ENCODE data around the gene KCND2.

The KCND2 gene

DNA sequence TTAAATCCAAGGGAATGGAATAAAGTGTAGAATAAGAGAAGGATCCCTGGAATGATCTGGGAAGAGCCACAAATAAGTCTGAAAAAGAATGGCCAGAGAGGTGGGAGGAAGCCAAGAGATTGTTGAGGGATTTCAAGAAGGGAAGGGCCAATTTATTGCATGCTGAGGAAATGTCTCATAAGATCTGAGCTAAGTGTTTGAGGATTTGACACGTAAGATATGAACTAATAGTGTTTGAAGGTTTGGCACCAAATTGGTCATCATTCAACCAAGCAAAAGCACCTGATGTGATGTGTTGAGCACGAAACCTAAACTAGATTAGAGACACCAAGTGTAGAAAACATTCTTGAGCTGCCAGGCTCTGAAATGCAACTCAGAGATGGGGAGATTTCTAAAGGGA lies 487.1 kb downstream of the KCND2 start:
- no peak overlapping the region for H2BK120ac ChIP-seq (ENCODE audit: low read depth, low read length)
- H2BK5ac ChIP-seq (ENCODE audit: low read length): no peak overlapping the region
- H3K27me3 ChIP-seq (ENCODE audit: control insufficient read depth in 3 of 3, insufficient read depth in 3 of 3, low read depth in 1 of 3, low read length in 3 of 3): no peaks in the 10 kb centered on the region
- H4K8ac ChIP-seq (ENCODE audit: low read depth, low read length): no peak overlapping the region
- H3K9ac ChIP-seq (ENCODE audit: low read depth, low read length, poor library complexity): no peak overlapping the region
- no peak overlapping the region for H3K4me3 ChIP-seq (ENCODE audit: low read length in 2 of 2)
- no peak overlapping the region for H2AK5ac ChIP-seq (ENCODE audit: low read depth, low read length)
- H3K9me3 ChIP-seq (replicated peaks in 1 of 2; ENCODE audit: control insufficient read depth in 2 of 2, insufficient read depth in 1 of 2, low read depth in 1 of 2, low read length in 2 of 2): no peaks in the 10 kb centered on the region
- H3K18ac ChIP-seq (ENCODE audit: low read length): no peak overlapping the region
- no CpG with 5 or more reads among the region's 2 CpGs for WGBS, 2 donors (ENCODE audit: extremely low coverage in 2 of 2, insufficient read length in 2 of 2, insufficient replicate concordance in 1 of 2)
- no peak overlapping the region for H3K23ac ChIP-seq (ENCODE audit: low read depth, low read length, poor library complexity)
- no peaks in the 10 kb centered on the region for H3K79me1 ChIP-seq (ENCODE audit: low read depth, low read length)
- no peak overlapping the region for H3K4ac ChIP-seq (ENCODE audit: low read length)
- no peaks in the 10 kb centered on the region for H3K4me1 ChIP-seq (ENCODE audit: control insufficient read depth in 2 of 2, insufficient read depth in 1 of 2, low read depth in 1 of 2, low read length in 2 of 2)
- no peak overlapping the region for H3K14ac ChIP-seq (ENCODE audit: low read length)
- H4K91ac ChIP-seq (ENCODE audit: low read depth, low read length, poor library complexity): no peak overlapping the region
- H2BK12ac ChIP-seq (ENCODE audit: low read length): no peak overlapping the region
- H3K4me2 ChIP-seq (ENCODE audit: insufficient read depth, low read length, poor library complexity, severe bottlenecking): no peak overlapping the region
- no peak overlapping the region for H2BK15ac ChIP-seq (ENCODE audit: low read length)
- no peaks in the 10 kb centered on the region for H3K36me3 ChIP-seq (replicated peaks in 1 of 2; ENCODE audit: control insufficient read depth in 2 of 2, insufficient read depth in 2 of 2, low read length in 2 of 2)
- DNase-seq (ENCODE audit: low spot score): no peak
- no peak overlapping the region for H3K27ac ChIP-seq (replicated peaks; ENCODE audit: low read length)
- H2AFZ ChIP-seq (ENCODE audit: low read length): no peak overlapping the region

DNA sequence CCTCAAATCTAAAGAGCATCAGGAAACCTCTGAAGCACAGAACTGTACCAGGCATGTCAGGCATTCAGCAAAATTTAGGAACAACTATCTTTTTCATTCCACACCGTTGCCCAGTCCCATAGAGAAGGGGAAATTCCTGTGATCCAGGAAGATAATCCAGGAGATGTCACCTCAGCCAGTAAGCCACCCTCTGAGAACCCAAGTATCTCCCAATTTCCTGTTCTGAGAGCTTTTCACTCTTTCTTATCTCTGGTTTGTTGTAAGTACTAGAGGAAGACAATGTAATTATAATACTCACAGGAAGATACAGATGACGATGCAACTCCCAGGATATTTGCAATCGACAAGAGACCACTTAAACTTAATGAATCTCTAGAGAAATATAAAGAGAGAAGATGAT lies 487.9 kb downstream of the KCND2 start:
- Histone ChIP-seq H3K23ac (ENCODE audit: low read depth, low read length, poor library complexity) (no peak overlapping the region), H2BK5ac (ENCODE audit: low read length) (no peak overlapping the region), H3K36me3 (replicated peaks in 1 of 2; ENCODE audit: control insufficient read depth in 2 of 2, insufficient read depth in 2 of 2, low read length in 2 of 2) (no peaks in the 10 kb centered on the region), H3K4me2 (ENCODE audit: insufficient read depth, low read length, poor library complexity, severe bottlenecking) (no peak overlapping the region), H2AFZ (ENCODE audit: low read length) (peak overlapping the region; percentile 48), H4K91ac (ENCODE audit: low read depth, low read length, poor library complexity) (no peak overlapping the region), H3K18ac (ENCODE audit: low read length) (no peak overlapping the region), H3K9ac (ENCODE audit: low read depth, low read length, poor library complexity) (no peak overlapping the region), H3K27ac (replicated peaks; ENCODE audit: low read length) (no peak overlapping the region), H3K27me3 (ENCODE audit: control insufficient read depth in 3 of 3, insufficient read depth in 3 of 3, low read depth in 1 of 3, low read length in 3 of 3) (no peaks in the 10 kb centered on the region), H3K79me1 (ENCODE audit: low read depth, low read length) (no peaks in the 10 kb centered on the region), H3K14ac (ENCODE audit: low read length) (no peak overlapping the region), H4K8ac (ENCODE audit: low read depth, low read length) (no peak overlapping the region), H2AK5ac (ENCODE audit: low read depth, low read length) (no peak overlapping the region), H3K9me3 (replicated peaks in 1 of 2; ENCODE audit: control insufficient read depth in 2 of 2, insufficient read depth in 1 of 2, low read depth in 1 of 2, low read length in 2 of 2) (no peaks in the 10 kb centered on the region), H3K4me1 (ENCODE audit: control insufficient read depth in 2 of 2, insufficient read depth in 1 of 2, low read depth in 1 of 2, low read length in 2 of 2) (no peaks in the 10 kb centered on the region), H3K4ac (ENCODE audit: low read length) (no peak overlapping the region), H2BK120ac (ENCODE audit: low read depth, low read length) (no peak overlapping the region), H3K4me3 (ENCODE audit: low read length in 2 of 2) (no peak overlapping the region), H2BK12ac (ENCODE audit: low read length) (no peak overlapping the region), H2BK15ac (ENCODE audit: low read length) (no peak overlapping the region)
- no peak for DNase-seq (ENCODE audit: low spot score)
- no CpG with 5 or more reads among the region's 3 CpGs for WGBS, 2 donors (ENCODE audit: extremely low coverage in 2 of 2, insufficient read length in 2 of 2, insufficient replicate concordance in 1 of 2)

DNA sequence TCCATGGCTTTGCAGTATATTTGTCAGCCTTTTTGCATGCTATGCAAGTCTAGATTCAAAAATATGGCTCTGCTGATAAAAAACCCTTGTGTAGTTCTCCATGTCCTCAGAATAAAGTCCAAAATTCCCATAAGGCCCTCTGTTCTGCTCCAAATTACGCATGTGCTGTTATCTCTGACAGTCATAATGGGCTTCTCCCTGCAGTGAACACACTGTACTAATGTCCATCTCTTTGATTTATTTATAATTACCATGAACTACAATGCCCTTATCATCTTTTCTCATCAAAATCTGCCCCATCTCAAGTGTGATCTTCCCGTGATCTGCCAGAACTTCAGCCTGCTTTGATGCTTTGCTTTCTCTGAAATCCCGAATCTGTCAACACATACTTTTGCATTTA lies 497.2 kb downstream of the KCND2 start:
- Histone ChIP-seq H3K23ac (ENCODE audit: low read depth, low read length, poor library complexity) (no peak overlapping the region), H2BK120ac (ENCODE audit: low read depth, low read length) (no peak overlapping the region), H4K91ac (ENCODE audit: low read depth, low read length, poor library complexity) (no peak overlapping the region), H3K4ac (ENCODE audit: low read length) (no peak overlapping the region), H2BK15ac (ENCODE audit: low read length) (no peak overlapping the region), H3K4me3 (ENCODE audit: low read length in 2 of 2) (no peak overlapping the region), H3K9ac (ENCODE audit: low read depth, low read length, poor library complexity) (no peak overlapping the region), H3K4me1 (ENCODE audit: control insufficient read depth in 2 of 2, insufficient read depth in 1 of 2, low read depth in 1 of 2, low read length in 2 of 2) (peaks cover 0 to 2% of the 10 kb centered on the region in 2 donors), H2AFZ (ENCODE audit: low read length) (no peak overlapping the region), H3K4me2 (ENCODE audit: insufficient read depth, low read length, poor library complexity, severe bottlenecking) (no peak overlapping the region), H3K9me3 (replicated peaks in 1 of 2; ENCODE audit: control insufficient read depth in 2 of 2, insufficient read depth in 1 of 2, low read depth in 1 of 2, low read length in 2 of 2) (no peaks in the 10 kb centered on the region), H2AK5ac (ENCODE audit: low read depth, low read length) (no peak overlapping the region), H2BK5ac (ENCODE audit: low read length) (no peak overlapping the region), H3K36me3 (replicated peaks in 1 of 2; ENCODE audit: control insufficient read depth in 2 of 2, insufficient read depth in 2 of 2, low read length in 2 of 2) (no peaks in the 10 kb centered on the region), H3K18ac (ENCODE audit: low read length) (no peak overlapping the region), H3K14ac (ENCODE audit: low read length) (no peak overlapping the region), H3K27ac (replicated peaks; ENCODE audit: low read length) (no peak overlapping the region), H3K27me3 (ENCODE audit: control insufficient read depth in 3 of 3, insufficient read depth in 3 of 3, low read depth in 1 of 3, low read length in 3 of 3) (no peaks in the 10 kb centered on the region), H4K8ac (ENCODE audit: low read depth, low read length) (no peak overlapping the region), H3K79me1 (ENCODE audit: low read depth, low read length) (no peaks in the 10 kb centered on the region), H2BK12ac (ENCODE audit: low read length) (no peak overlapping the region)
- no peak for DNase-seq (ENCODE audit: low spot score)
- no CpG with 5 or more reads among the region's 3 CpGs for WGBS, 2 donors (ENCODE audit: extremely low coverage in 2 of 2, insufficient read length in 2 of 2, insufficient replicate concordance in 1 of 2)

DNA sequence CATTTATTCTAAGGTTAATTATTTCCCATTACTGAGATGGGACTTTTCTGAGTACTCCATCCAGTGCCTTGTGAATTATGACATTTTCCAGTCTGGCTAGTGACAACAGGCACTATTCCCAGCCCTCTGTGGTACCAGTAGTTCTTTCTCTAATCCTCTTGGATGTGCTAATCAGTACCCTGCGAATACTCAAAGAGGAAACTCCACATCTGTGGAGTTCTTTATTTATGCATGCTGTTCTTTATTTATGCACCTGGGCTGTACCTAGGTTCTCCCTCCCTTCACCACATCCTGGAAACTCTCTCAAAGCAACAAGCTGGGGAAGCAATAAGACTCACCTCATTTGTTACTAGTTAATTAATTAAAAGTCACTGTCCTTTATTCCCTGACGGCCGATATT lies 501.5 kb downstream of the KCND2 start:
- Histone ChIP-seq H3K36me3 (replicated peaks in 1 of 2; ENCODE audit: control insufficient read depth in 2 of 2, insufficient read depth in 2 of 2, low read length in 2 of 2) (no peaks in the 10 kb centered on the region), H2BK12ac (ENCODE audit: low read length) (no peak overlapping the region), H2AFZ (ENCODE audit: low read length) (no peak overlapping the region), H3K9me3 (replicated peaks in 1 of 2; ENCODE audit: control insufficient read depth in 2 of 2, insufficient read depth in 1 of 2, low read depth in 1 of 2, low read length in 2 of 2) (no peaks in the 10 kb centered on the region), H2BK15ac (ENCODE audit: low read length) (no peak overlapping the region), H2BK120ac (ENCODE audit: low read depth, low read length) (no peak overlapping the region), H3K79me1 (ENCODE audit: low read depth, low read length) (no peaks in the 10 kb centered on the region), H3K27ac (replicated peaks; ENCODE audit: low read length) (no peak overlapping the region), H3K4me2 (ENCODE audit: insufficient read depth, low read length, poor library complexity, severe bottlenecking) (no peak overlapping the region), H3K9ac (ENCODE audit: low read depth, low read length, poor library complexity) (no peak overlapping the region), H3K4me1 (ENCODE audit: control insufficient read depth in 2 of 2, insufficient read depth in 1 of 2, low read depth in 1 of 2, low read length in 2 of 2) (peaks cover 0 to under 1% of the 10 kb centered on the region in 2 donors), H2AK5ac (ENCODE audit: low read depth, low read length) (no peak overlapping the region), H4K91ac (ENCODE audit: low read depth, low read length, poor library complexity) (no peak overlapping the region), H3K23ac (ENCODE audit: low read depth, low read length, poor library complexity) (no peak overlapping the region), H3K14ac (ENCODE audit: low read length) (no peak overlapping the region), H3K27me3 (ENCODE audit: control insufficient read depth in 3 of 3, insufficient read depth in 3 of 3, low read depth in 1 of 3, low read length in 3 of 3) (no peaks in the 10 kb centered on the region), H4K8ac (ENCODE audit: low read depth, low read length) (no peak overlapping the region), H3K18ac (ENCODE audit: low read length) (no peak overlapping the region), H3K4me3 (ENCODE audit: low read length in 2 of 2) (no peak overlapping the region), H3K4ac (ENCODE audit: low read length) (no peak overlapping the region), H2BK5ac (ENCODE audit: low read length) (no peak overlapping the region)
- no peak for DNase-seq (ENCODE audit: low spot score)
- WGBS, 2 donors (ENCODE audit: extremely low coverage in 2 of 2, insufficient read length in 2 of 2, insufficient replicate concordance in 1 of 2): no CpG with 5 or more reads among the region's 3 CpGs

Data from neuronal stem cell (in vitro differentiated cells).